Liver (tissue), 9 donors: Measurements from ENCODE around the gene SYT8. TPM values are rescaled to one million over a fixed set of nuclear protein-coding genes. Genes with fewer than 3 reads are reported as not detected.

Source experiments
- DNase-seq: peaks from one replicate; pipeline ENCODE4 v3.0.0-alpha.2; 2017; ENCODE audit warnings: low spot score
- H3K27ac ChIP-seq, 2 donors: one replicate each; pipeline ENCODE4 v1.7.0; 2013; ENCODE audit warnings: inconsistent platforms in 2 of 2, low read length in 2 of 2, control low read depth in 1 of 2, low read depth in 1 of 2, mild to moderate bottlenecking in 1 of 2
- H3K27me3 ChIP-seq, 4 donors: one replicate each; pipeline versions ENCODE4 v1.6.1 to v1.7.0; 2013; ENCODE audit warnings: low read length in 3 of 4, inconsistent platforms in 1 of 4, mild to moderate bottlenecking in 1 of 4, moderate library complexity in 1 of 4; ENCODE audit not compliant: control insufficient read depth in 4 of 4, insufficient read depth in 4 of 4
- H3K36me3 ChIP-seq, 4 donors: one replicate each; pipeline versions ENCODE4 v1.6.1 to v1.7.0; 2013; ENCODE audit warnings: low read length in 3 of 4, mild to moderate bottlenecking in 3 of 4, low read depth in 1 of 4, moderate library complexity in 1 of 4; ENCODE audit not compliant: control insufficient read depth in 4 of 4, insufficient read depth in 3 of 4
- H3K4me1 ChIP-seq, 4 donors: one replicate each; pipeline versions ENCODE4 v1.6.1 to v1.7.0; 2013; ENCODE audit warnings: low read length in 3 of 4, mild to moderate bottlenecking in 3 of 4, moderate library complexity in 1 of 4; ENCODE audit not compliant: control insufficient read depth in 4 of 4, insufficient read depth in 4 of 4
- H3K4me3 ChIP-seq, 3 donors: one replicate each; pipeline versions ENCODE4 v1.6.1 to v1.7.0; 2013; ENCODE audit warnings: low read length in 3 of 3, control low read depth in 1 of 3, low read depth in 1 of 3, mild to moderate bottlenecking in 1 of 3
- H3K9ac ChIP-seq, 2 donors: one replicate each; pipeline ENCODE4 v1.7.0; 2013; ENCODE audit warnings: low read length in 2 of 2, mild to moderate bottlenecking in 2 of 2, moderate library complexity in 2 of 2, control low read depth in 1 of 2, low read depth in 1 of 2
- H3K9me3 ChIP-seq, 4 donors: one replicate each; pipeline versions ENCODE4 v1.6.1 to v1.7.0; 2013; ENCODE audit warnings: low read length in 3 of 4; ENCODE audit not compliant: control insufficient read depth in 4 of 4
- EGR1 ChIP-seq, 2 donors: IDR thresholded peaks; 2 replicates each; pipeline ENCODE4 v1.6.1; 2016 to 2018; ENCODE audit warnings: antibody characterized with exemption in 2 of 2, low read depth in 2 of 2
- FOXA1 ChIP-seq: IDR thresholded peaks from 2 replicates; pipeline ENCODE4 v1.6.1; 2016; ENCODE audit warnings: antibody characterized with exemption
- FOXA2 ChIP-seq: IDR thresholded peaks from 2 replicates; pipeline ENCODE4 v1.6.1; 2016; ENCODE audit warnings: antibody characterized with exemption
- GABPA ChIP-seq, 2 donors: IDR thresholded peaks in 1 of 2; conservative IDR thresholded peaks in 1 of 2; 2 replicates each; pipeline ENCODE4 v1.6.1; 2016; ENCODE audit warnings: antibody characterized with exemption in 2 of 2, mild to moderate bottlenecking in 1 of 2, moderate library complexity in 1 of 2
- HNF4A ChIP-seq, 2 donors: conservative IDR thresholded peaks; 2 replicates each; pipeline ENCODE4 v1.6.1; 2016; ENCODE audit warnings: antibody characterized with exemption in 2 of 2, mild to moderate bottlenecking in 2 of 2
- HNF4G ChIP-seq: IDR thresholded peaks from 2 replicates; pipeline ENCODE4 v1.6.1; 2016; ENCODE audit warnings: antibody characterized with exemption
- JUND ChIP-seq, 2 donors: IDR thresholded peaks; 2 replicates each; pipeline ENCODE4 v1.6.1; 2016; ENCODE audit warnings: antibody characterized with exemption in 2 of 2
- NR2F2 ChIP-seq: IDR thresholded peaks from 2 replicates; pipeline ENCODE4 v1.6.1; 2016; ENCODE audit warnings: antibody characterized with exemption
- RAD21 ChIP-seq, 2 donors: IDR thresholded peaks; 2 replicates each; pipeline ENCODE4 v1.6.1; 2016; ENCODE audit warnings: antibody characterized with exemption in 2 of 2, mild to moderate bottlenecking in 2 of 2
- RXRA ChIP-seq, 2 donors: IDR thresholded peaks; 2 replicates each; pipeline ENCODE4 v1.6.1; 2017 to 2018; ENCODE audit warnings: antibody characterized with exemption in 2 of 2, mild to moderate bottlenecking in 1 of 2
- SP1 ChIP-seq: IDR thresholded peaks from 2 replicates; pipeline ENCODE4 v1.6.1; 2018; ENCODE audit warnings: antibody characterized with exemption, mild to moderate bottlenecking
- TAF1 ChIP-seq: conservative IDR thresholded peaks from 2 replicates; pipeline ENCODE4 v1.6.1; 2016; ENCODE audit warnings: antibody characterized with exemption, mild to moderate bottlenecking
- YY1 ChIP-seq: IDR thresholded peaks from 2 replicates; pipeline ENCODE4 v1.6.1; 2016; ENCODE audit warnings: antibody characterized with exemption, mild to moderate bottlenecking
- WGBS: extraction: QIAGEN DNeasy Blood & Tissue Kit; methylation state at CpG from one replicate; pipeline ENCODE4 v1.1.7; 2013; 5-methylcytosine and 5-hydroxymethylcytosine counted together
- polyA plus RNA-seq, 2 donors: library from polyadenylated mRNA; stranded (reverse) in 1 of 2; unstranded in 1 of 2; fragments of 200-250 nt in 1 of 2; fragments of >200 nt in 1 of 2; fragmentation: Nextera tagmentation in 1 of 2; extraction: Ambion mirVana in 1 of 2; gene quantifications; one replicate each; pipeline versions ENCODE4 v1.2.1 to v1.2.3, GENCODE V29; 2013 to 2015
- total RNA-seq, 2 donors: library from RNA; depleted of rRNA; stranded (reverse); fragments of >200 nt; gene quantifications; one replicate each; pipeline ENCODE4 v1.2.3, GENCODE V29; 2014
- TF ChIP-seq, protein P1 (sequence below): IDR thresholded peaks from 2 replicates; pipeline ENCODE4 v1.6.1; 2016; ENCODE audit warnings: antibody characterized with exemption, mild to moderate bottlenecking
- TF ChIP-seq, protein P2 (sequence below): IDR thresholded peaks from 2 replicates; pipeline ENCODE4 v1.6.1; 2016; ENCODE audit warnings: antibody characterized with exemption
- TF ChIP-seq, protein P3 (sequence below): IDR thresholded peaks from 2 replicates; pipeline ENCODE4 v1.6.1; 2016; ENCODE audit warnings: antibody characterized with exemption
- TF ChIP-seq, protein P4 (sequence below): IDR thresholded peaks from 2 replicates; pipeline ENCODE4 v1.6.1; 2016; ENCODE audit warnings: antibody characterized with exemption
- TF ChIP-seq, protein P5 (sequence below): fragments of 150-350 bp; IDR thresholded peaks from 2 replicates; pipeline ENCODE4 v1.5.1; 2017; ENCODE audit warnings: improper control_type of control experiment, low read depth, low read length; ENCODE audit not compliant: missing input control
- donor health status: healthy.
- donor health status: healthy.
- donor health status: healthy.
- donor health status: healthy.
- donor health status: healthy.

Gene SYT8
- total and polyA plus RNA-seq, 4 donors: 0.17 to 0.99 (median 0.35) TPM

DNA sequence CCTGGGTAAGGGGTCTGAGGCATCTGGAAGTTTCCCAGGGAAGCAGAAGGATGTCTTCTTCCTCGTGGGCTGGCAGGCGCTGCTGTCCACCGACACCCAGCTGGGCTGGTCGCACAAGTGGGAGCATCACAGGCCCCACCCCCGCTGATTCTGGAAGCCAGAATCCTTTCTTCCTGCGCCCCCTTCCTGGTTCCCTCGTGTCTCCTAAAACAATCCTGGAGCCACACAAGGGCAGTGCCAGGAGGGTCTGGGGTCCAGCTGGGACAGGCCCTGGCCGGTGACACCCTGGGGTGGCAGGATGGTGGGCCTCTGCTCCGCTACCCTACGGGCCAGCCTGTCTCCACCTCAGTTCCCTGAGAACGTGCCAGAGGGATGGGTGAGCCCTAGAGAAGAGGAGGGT lies 22.3 kb downstream of the SYT8 start:
- Histone ChIP-seq H3K27me3 (no peaks in the 10 kb centered on the region), H3K4me3 (no peak overlapping the region), H3K9me3 (no peaks in the 10 kb centered on the region), H3K27ac (no peak overlapping the region), H3K9ac (no peak overlapping the region), H3K36me3 (no peaks in the 10 kb centered on the region), H3K4me1 (no peaks in the 10 kb centered on the region)
- TF ChIP-seq YY1 (no peak), HNF4A (conservative IDR thresholded peaks at IDR 0.05) (no peak), FOXA1 (no peak), FOXA2 (no peak), TAF1 (no peak), JUND (IDR thresholded peaks at IDR 0.05) (no peak), RXRA (IDR thresholded peaks at IDR 0.05) (no peak), SP1 (no peak), HNF4G (no peak), NR2F2 (no peak), EGR1 (IDR thresholded peaks at IDR 0.05; ENCODE audit: low read depth in 2 of 2) (no peak), GABPA (IDR thresholded peaks at IDR 0.05 in 1 of 2, conservative IDR thresholded peaks at IDR 0.05 in 1 of 2) (no peak), RAD21 (IDR thresholded peaks at IDR 0.05) (no peak)
- TF ChIP-seq, protein P1, sequence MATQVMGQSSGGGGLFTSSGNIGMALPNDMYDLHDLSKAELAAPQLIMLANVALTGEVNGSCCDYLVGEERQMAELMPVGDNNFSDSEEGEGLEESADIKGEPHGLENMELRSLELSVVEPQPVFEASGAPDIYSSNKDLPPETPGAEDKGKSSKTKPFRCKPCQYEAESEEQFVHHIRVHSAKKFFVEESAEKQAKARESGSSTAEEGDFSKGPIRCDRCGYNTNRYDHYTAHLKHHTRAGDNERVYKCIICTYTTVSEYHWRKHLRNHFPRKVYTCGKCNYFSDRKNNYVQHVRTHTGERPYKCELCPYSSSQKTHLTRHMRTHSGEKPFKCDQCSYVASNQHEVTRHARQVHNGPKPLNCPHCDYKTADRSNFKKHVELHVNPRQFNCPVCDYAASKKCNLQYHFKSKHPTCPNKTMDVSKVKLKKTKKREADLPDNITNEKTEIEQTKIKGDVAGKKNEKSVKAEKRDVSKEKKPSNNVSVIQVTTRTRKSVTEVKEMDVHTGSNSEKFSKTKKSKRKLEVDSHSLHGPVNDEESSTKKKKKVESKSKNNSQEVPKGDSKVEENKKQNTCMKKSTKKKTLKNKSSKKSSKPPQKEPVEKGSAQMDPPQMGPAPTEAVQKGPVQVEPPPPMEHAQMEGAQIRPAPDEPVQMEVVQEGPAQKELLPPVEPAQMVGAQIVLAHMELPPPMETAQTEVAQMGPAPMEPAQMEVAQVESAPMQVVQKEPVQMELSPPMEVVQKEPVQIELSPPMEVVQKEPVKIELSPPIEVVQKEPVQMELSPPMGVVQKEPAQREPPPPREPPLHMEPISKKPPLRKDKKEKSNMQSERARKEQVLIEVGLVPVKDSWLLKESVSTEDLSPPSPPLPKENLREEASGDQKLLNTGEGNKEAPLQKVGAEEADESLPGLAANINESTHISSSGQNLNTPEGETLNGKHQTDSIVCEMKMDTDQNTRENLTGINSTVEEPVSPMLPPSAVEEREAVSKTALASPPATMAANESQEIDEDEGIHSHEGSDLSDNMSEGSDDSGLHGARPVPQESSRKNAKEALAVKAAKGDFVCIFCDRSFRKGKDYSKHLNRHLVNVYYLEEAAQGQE: no peak
- TF ChIP-seq, protein P2, sequence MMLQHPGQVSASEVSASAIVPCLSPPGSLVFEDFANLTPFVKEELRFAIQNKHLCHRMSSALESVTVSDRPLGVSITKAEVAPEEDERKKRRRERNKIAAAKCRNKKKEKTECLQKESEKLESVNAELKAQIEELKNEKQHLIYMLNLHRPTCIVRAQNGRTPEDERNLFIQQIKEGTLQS: no peak
- TF ChIP-seq, protein P3, sequence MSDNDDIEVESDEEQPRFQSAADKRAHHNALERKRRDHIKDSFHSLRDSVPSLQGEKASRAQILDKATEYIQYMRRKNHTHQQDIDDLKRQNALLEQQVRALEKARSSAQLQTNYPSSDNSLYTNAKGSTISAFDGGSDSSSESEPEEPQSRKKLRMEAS: no peak
- TF ChIP-seq, protein P4, sequence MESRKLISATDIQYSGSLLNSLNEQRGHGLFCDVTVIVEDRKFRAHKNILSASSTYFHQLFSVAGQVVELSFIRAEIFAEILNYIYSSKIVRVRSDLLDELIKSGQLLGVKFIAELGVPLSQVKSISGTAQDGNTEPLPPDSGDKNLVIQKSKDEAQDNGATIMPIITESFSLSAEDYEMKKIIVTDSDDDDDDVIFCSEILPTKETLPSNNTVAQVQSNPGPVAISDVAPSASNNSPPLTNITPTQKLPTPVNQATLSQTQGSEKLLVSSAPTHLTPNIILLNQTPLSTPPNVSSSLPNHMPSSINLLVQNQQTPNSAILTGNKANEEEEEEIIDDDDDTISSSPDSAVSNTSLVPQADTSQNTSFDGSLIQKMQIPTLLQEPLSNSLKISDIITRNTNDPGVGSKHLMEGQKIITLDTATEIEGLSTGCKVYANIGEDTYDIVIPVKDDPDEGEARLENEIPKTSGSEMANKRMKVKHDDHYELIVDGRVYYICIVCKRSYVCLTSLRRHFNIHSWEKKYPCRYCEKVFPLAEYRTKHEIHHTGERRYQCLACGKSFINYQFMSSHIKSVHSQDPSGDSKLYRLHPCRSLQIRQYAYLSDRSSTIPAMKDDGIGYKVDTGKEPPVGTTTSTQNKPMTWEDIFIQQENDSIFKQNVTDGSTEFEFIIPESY: no peak
- TF ChIP-seq, protein P5, sequence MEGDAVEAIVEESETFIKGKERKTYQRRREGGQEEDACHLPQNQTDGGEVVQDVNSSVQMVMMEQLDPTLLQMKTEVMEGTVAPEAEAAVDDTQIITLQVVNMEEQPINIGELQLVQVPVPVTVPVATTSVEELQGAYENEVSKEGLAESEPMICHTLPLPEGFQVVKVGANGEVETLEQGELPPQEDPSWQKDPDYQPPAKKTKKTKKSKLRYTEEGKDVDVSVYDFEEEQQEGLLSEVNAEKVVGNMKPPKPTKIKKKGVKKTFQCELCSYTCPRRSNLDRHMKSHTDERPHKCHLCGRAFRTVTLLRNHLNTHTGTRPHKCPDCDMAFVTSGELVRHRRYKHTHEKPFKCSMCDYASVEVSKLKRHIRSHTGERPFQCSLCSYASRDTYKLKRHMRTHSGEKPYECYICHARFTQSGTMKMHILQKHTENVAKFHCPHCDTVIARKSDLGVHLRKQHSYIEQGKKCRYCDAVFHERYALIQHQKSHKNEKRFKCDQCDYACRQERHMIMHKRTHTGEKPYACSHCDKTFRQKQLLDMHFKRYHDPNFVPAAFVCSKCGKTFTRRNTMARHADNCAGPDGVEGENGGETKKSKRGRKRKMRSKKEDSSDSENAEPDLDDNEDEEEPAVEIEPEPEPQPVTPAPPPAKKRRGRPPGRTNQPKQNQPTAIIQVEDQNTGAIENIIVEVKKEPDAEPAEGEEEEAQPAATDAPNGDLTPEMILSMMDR: no peak
- 86% methylated on average over 11 of the region's 11 CpGs for WGBS
- DNase-seq: no peak
